ENCODE results near the gene KLRF2. TPM values are rescaled to one million over a fixed set of nuclear protein-coding genes. Genes with fewer than 3 reads are reported as not detected.

The KLRF2 gene
- not detected in 2 replicates for total RNA-seq

GRCh38 chr12:9881246-9881645, at the start of gene KLRF2:
TSS of gene KLRF2 (plus strand) at chr12:9881489. CDS start at chr12:9881596, 107 bp downstream.

GRCh38 chr12:9869307-9870161, 11.8 kb upstream of the KLRF2 start, which contains the start of gene CLEC2B:
TSS of gene CLEC2B (minus strand) at chr12:9869354.

GRCh38 chr12:9932270-9932669, 51.0 kb downstream of the KLRF2 start, which contains the start of gene CLEC2A:
TSS of gene CLEC2A (minus strand) at chr12:9932370. CDS start at chr12:9932329, 41 bp downstream.

Other genes starting within 250 kb of the KLRF2 start
- 6.9 and 9.5 TPM in 2 replicates for gene CLEC2D, start 211.8 kb upstream of the KLRF2 start, total RNA-seq
- not detected in 2 replicates for gene CLECL1, start 148.4 kb upstream of the KLRF2 start, total RNA-seq
- not detected in 2 replicates for gene CD69, start 120.6 kb upstream of the KLRF2 start, total RNA-seq
- gene KLRF1, start 54.0 kb upstream of the KLRF2 start, total RNA-seq: 0.13 and 0.32 TPM in 2 replicates
- gene CLEC2B, start 12.1 kb upstream of the KLRF2 start, total RNA-seq: 0.78 and 2.4 TPM in 2 replicates
- not detected in 2 replicates for gene CLEC2A, start 50.9 kb downstream of the KLRF2 start, total RNA-seq
- gene CLEC12A, start 89.9 kb downstream of the KLRF2 start, total RNA-seq: not detected in 2 replicates
- gene CLEC1B, start 117.6 kb downstream of the KLRF2 start, total RNA-seq: not detected in 2 replicates
- gene CLEC12B, start 129.1 kb downstream of the KLRF2 start, total RNA-seq: not detected in 2 replicates
- gene CLEC9A, start 149.2 kb downstream of the KLRF2 start, total RNA-seq: not detected in 2 replicates
- under 0.01 TPM in 1 of 2 replicates, not detected in the other for gene CLEC1A, start 217.5 kb downstream of the KLRF2 start, total RNA-seq
- gene CLEC7A, start 248.7 kb downstream of the KLRF2 start, total RNA-seq: not detected in 2 replicates